ENCODE results near the gene LDHAL6B. TPM values are rescaled to one million over a fixed set of nuclear protein-coding genes. Genes with fewer than 3 reads are reported as not detected.

The LDHAL6B gene
- total and polyA plus RNA-seq, 2 of the 8 experiments (the other 6 are each of a cell fraction or from before 2014, with no cell fraction given), result not detected

DNA sequence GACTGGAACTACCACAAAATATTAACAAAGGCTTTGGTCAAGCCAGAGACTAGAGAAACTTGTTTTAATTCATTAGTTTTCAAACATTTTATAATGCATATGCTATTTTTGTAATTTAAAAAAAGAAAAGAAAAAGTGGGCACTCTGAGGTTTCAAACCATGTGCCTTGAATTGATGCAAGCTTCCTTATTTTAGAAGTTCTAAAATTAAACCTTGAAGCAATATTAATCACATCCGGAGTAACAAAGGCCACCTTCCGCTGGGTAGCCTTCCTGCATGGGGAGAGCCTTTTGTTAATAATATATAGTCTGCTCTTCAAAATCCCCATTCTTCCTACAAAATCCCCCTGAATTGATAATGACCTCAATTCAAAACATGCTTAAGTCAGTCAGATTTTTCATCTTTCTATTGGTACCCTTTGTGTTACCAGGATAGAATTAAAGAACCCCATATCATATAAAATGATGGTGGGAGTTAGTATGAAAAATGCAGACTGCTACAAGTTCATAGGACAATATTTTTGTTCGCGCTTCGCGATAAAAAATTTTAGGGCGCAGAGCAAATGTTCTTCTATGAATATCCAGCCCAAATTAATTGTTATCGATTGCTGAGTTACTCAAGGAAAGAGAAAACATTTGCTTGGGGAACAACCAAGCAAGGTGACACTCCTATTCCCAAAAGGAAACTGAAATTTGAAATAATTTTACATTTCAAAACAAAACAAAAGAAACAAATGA lies 30.6 kb downstream of the LDHAL6B start:
- H3K23me2 ChIP-seq (ENCODE audit: low read depth, low read length), result peaks cover 2% of the 10 kb centered on the region; the same call in 1 of the 2 replicates
- H2AFZ ChIP-seq (ENCODE audit: low read length), result no peak overlapping the region
- H4K8ac ChIP-seq (ENCODE audit: extremely low read depth, insufficient read depth, low read length), result no peak overlapping the region
- 82% methylated on average over 8 of the region's 8 CpGs; no CpG with 5 or more reads in 1 of the 2 experiments for WGBS, 2 experiments (ENCODE audit: extremely low coverage in 1 of 2, insufficient coverage in 1 of 2, insufficient read length in 1 of 2, insufficient replicate concordance in 2 of 2, low coverage in 1 of 2, low lambda C conversion rate in 2 of 2, missing lambda C conversion rate in 1 of 2)
- no peak for DNase-seq (ENCODE audit: low read depth in 1 of 2, low spot score in 2 of 2)
- H3K4me3 ChIP-seq (ENCODE audit: extremely low read depth in 1 of 4, insufficient read depth in 2 of 4, low read depth in 3 of 4, low read length in 4 of 4), result no peak overlapping the region
- no peak overlapping the region for H3K23ac ChIP-seq (ENCODE audit: insufficient read length)
- no peaks in the 10 kb centered on the region for H3K9me3 ChIP-seq (ENCODE audit: insufficient read depth in 2 of 2, low read depth in 1 of 2, low read length in 1 of 2)
- peaks cover 0 to 5% (median 3%) of the 10 kb centered on the region in 4 experiments; a peak in 4 of 7 replicates for H3K4me1 ChIP-seq (replicated peaks in 1 of 4; ENCODE audit: control insufficient read depth in 3 of 4, insufficient read depth in 4 of 4, low read length in 3 of 4)
- H2BK15ac ChIP-seq (ENCODE audit: low read length), result no peak overlapping the region
- POLR2A ChIA-PET (ENCODE audit: partially characterized antibody), result no interaction called here
- no peak for FAIRE-seq
- CTCF ChIA-PET (ENCODE audit: partially characterized antibody), result interaction anchor here (0.6 to 2.8 kb wide), 2 partner anchors 9 to 10 kb away, joined by 3 to 12 read pairs; no protein-coding TSS in a partner anchor
- no peak overlapping the region for H3K4me2 ChIP-seq (ENCODE audit: insufficient read depth in 1 of 2, low read depth in 2 of 2, low read length in 2 of 2)
- H2BK20ac ChIP-seq (ENCODE audit: low read length), result no peak overlapping the region
- no peak overlapping the region for H2BK5ac ChIP-seq (ENCODE audit: low read depth, low read length)
- TF ChIP-seq CHD1 (IDR thresholded peaks at IDR 0.05; ENCODE audit: low read depth, low read length), result no peak
- TF ChIP-seq JUN (IDR thresholded peaks at IDR 0.05; ENCODE audit: low read depth, low read length), result no peak
- TF ChIP-seq, protein P1, sequence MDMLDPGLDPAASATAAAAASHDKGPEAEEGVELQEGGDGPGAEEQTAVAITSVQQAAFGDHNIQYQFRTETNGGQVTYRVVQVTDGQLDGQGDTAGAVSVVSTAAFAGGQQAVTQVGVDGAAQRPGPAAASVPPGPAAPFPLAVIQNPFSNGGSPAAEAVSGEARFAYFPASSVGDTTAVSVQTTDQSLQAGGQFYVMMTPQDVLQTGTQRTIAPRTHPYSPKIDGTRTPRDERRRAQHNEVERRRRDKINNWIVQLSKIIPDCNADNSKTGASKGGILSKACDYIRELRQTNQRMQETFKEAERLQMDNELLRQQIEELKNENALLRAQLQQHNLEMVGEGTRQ (IDR thresholded peaks at IDR 0.05; ENCODE audit: low read length), result no peak
- TF ChIP-seq EZH2 (IDR thresholded peaks at IDR 0.05; ENCODE audit: low read depth, low read length, severe bottlenecking), result no peak
- no peak for TF ChIP-seq CBX5 (IDR thresholded peaks at IDR 0.05; ENCODE audit: low read depth, low read length)
- no peak overlapping the region for H4K5ac ChIP-seq (ENCODE audit: insufficient read length, low read depth, low read length)
- H3K18ac ChIP-seq (ENCODE audit: extremely low read depth, low read length), result no peak overlapping the region
- H3K36me3 ChIP-seq (ENCODE audit: control insufficient read depth in 2 of 4, insufficient read depth in 4 of 4, low read length in 3 of 4), result no peaks in the 10 kb centered on the region
- H3K56ac ChIP-seq (replicated peaks; ENCODE audit: insufficient read length, low read depth, low read length), result no peak overlapping the region
- H3K27me3 ChIP-seq (replicated peaks in 1 of 4; ENCODE audit: control insufficient read depth in 3 of 4, extremely low read depth in 1 of 4, insufficient read depth in 3 of 4, low read length in 3 of 4), result no peaks in the 10 kb centered on the region
- no peaks in the 10 kb centered on the region for H4K20me1 ChIP-seq (replicated peaks in 1 of 2; ENCODE audit: control insufficient read depth in 1 of 2, insufficient read depth in 2 of 2, low read length in 2 of 2)
- no peak overlapping the region for H3K14ac ChIP-seq (ENCODE audit: insufficient read length)
- H2BK12ac ChIP-seq (ENCODE audit: low read depth, low read length), result no peak overlapping the region
- H3K9ac ChIP-seq (replicated peaks in 1 of 4; ENCODE audit: extremely low read depth in 1 of 4, low read depth in 3 of 4, low read length in 3 of 4), result no peak overlapping the region
- H4K91ac ChIP-seq (replicated peaks; ENCODE audit: insufficient read length, low read length), result no peak overlapping the region
- no peak overlapping the region for H3K4ac ChIP-seq (replicated peaks; ENCODE audit: insufficient read length, low read depth, low read length)
- H3K27ac ChIP-seq (ENCODE audit: low read depth, low read length), result no peak overlapping the region
- no peak overlapping the region for H2AK5ac ChIP-seq (ENCODE audit: low read depth, low read length)
- no peaks in the 10 kb centered on the region; the same call in 1 of the 2 replicates for H3K79me1 ChIP-seq (ENCODE audit: low read depth, low read length)
- no peak overlapping the region for H2BK120ac ChIP-seq (replicated peaks; ENCODE audit: low read depth, low read length)
- H3K79me2 ChIP-seq (ENCODE audit: control insufficient read depth in 1 of 2, insufficient read depth in 2 of 2, low read length in 2 of 2), result no peaks in the 10 kb centered on the region; a peak in 1 of 4 replicates

Measured in H1 (cell line).